ENCODE results near the gene THSD7B. TPM values are rescaled to one million over a fixed set of nuclear protein-coding genes. Genes with fewer than 3 reads are reported as not detected.

Gene THSD7B
- total RNA-seq, 4 donors from 2014 or later, result 0.12 to 1.1 (median 0.39) TPM

DNA sequence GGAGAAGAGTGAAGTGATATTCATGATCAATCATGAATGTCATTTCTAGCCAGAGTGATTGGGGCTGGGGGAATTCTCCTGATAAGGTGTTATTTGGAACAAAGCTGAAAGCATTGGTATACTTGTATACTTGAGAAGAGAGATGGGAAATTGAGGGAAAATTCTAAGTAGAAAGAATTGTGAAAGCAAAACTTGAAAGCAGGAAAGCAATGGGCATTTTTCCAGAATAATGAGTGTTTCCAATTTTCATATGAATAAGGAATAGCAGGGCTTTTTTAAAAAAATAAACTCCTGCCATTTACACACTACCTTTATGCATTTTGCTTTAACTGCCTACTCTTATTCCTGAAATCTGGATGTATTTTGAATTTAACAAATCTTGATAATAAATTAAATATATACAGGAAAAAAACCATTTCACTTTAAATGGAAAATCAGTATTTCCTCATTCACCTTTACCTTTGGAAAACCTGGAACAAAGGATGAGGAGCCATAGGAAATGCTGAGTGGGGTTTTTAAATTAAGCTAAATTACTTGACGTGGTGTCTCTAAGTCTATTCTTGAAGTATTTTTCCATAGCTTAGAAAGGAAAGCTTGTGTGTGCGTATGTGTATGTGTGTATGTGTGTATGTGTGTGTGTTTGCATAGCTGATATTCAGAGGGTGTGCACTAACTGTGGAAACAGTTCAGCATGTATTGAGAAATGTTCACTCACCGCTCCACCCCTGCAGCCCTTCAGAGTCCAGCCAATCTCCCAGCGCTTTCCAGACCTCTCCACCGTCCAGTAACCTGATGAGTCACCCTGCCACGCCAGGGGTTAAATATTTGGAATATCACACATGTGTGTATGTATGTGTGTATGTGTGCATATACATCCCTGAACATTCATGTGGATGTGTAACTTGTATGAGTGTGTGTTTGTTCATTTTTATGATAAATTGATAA lies 427.3 kb downstream of the THSD7B start:
- Histone ChIP-seq H3K9me3 (no peaks in the 10 kb centered on the region), H3K36me3 (no peaks in the 10 kb centered on the region), H3K27me3 (no peaks in the 10 kb centered on the region), H3K4me1 (no peaks in the 10 kb centered on the region), H3K4me3 (no peak overlapping the region), H3K27ac (no peak overlapping the region)
- TF ChIP-seq EP300 (IDR thresholded peaks at IDR 0.05) (no peak), POLR2A (IDR thresholded peaks at IDR 0.05) (no peak), POLR2AphosphoS5 (IDR thresholded peaks at IDR 0.05) (no peak)
- TF ChIP-seq, protein P1, sequence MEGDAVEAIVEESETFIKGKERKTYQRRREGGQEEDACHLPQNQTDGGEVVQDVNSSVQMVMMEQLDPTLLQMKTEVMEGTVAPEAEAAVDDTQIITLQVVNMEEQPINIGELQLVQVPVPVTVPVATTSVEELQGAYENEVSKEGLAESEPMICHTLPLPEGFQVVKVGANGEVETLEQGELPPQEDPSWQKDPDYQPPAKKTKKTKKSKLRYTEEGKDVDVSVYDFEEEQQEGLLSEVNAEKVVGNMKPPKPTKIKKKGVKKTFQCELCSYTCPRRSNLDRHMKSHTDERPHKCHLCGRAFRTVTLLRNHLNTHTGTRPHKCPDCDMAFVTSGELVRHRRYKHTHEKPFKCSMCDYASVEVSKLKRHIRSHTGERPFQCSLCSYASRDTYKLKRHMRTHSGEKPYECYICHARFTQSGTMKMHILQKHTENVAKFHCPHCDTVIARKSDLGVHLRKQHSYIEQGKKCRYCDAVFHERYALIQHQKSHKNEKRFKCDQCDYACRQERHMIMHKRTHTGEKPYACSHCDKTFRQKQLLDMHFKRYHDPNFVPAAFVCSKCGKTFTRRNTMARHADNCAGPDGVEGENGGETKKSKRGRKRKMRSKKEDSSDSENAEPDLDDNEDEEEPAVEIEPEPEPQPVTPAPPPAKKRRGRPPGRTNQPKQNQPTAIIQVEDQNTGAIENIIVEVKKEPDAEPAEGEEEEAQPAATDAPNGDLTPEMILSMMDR (IDR thresholded peaks at IDR 0.05), result no peak
- no peak for ATAC-seq
- WGBS, 2 donors (ENCODE audit: low coverage in 1 of 2), result 82 to 90% methylated on average over 4 to 6 of the region's 6 CpGs

DNA sequence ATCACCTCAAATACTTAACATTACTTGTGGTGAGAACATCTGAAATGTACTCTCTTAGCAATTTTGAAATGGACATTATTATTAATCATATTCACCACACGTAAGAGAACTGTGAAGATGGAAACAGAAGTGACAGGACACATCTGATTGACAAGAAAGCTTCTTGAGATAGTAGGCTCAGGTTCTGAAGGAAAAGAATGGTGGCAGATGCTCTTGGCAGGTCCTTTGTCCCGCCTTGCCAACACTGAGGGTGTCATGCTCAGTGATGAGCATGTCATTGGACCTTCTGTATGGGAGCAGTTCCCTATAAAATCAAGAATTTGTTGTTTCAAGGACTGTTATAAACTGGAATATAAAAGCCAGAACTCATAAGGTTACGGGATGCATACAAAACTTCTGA lies 428.1 kb downstream of the THSD7B start:
- Histone ChIP-seq H3K27me3 (no peaks in the 10 kb centered on the region), H3K36me3 (no peaks in the 10 kb centered on the region), H3K9me3 (no peaks in the 10 kb centered on the region), H3K4me1 (no peaks in the 10 kb centered on the region), H3K27ac (no peak overlapping the region), H3K4me3 (no peak overlapping the region)
- TF ChIP-seq, protein P1 (IDR thresholded peaks at IDR 0.05), result no peak
- TF ChIP-seq EP300 (IDR thresholded peaks at IDR 0.05), result no peak
- no peak for TF ChIP-seq POLR2AphosphoS5 (IDR thresholded peaks at IDR 0.05)
- TF ChIP-seq POLR2A (IDR thresholded peaks at IDR 0.05), result no peak
- 93 to 94% methylated on average over 3 of the region's 3 CpGs for WGBS, 2 donors (ENCODE audit: low coverage in 1 of 2)
- ATAC-seq, result no peak

DNA sequence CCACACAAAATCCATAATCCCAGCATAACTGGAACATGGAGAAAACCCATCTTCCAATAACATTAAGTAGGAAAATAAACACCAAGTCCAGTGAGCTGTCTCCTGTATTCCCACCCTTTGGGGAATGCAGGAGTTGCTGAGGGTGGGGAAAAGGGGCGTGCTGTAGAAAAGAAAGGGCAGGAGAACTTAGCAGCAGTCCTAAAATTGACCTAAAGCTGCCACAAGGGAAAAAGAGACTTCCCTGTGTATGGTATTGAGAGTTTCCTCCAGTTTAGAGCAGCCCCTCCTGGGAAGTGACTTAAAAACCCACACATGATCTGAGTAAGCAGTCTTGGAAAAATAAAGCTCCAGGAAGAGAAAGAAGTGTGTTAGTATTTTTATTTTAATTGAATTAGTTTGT lies 428.8 kb downstream of the THSD7B start:
- TF ChIP-seq POLR2AphosphoS5 (IDR thresholded peaks at IDR 0.05) (no peak), POLR2A (IDR thresholded peaks at IDR 0.05) (no peak), EP300 (IDR thresholded peaks at IDR 0.05) (no peak)
- TF ChIP-seq, protein P1 (IDR thresholded peaks at IDR 0.05), result no peak
- Histone ChIP-seq H3K4me1 (no peaks in the 10 kb centered on the region), H3K27me3 (no peaks in the 10 kb centered on the region), H3K9me3 (no peaks in the 10 kb centered on the region), H3K27ac (no peak overlapping the region), H3K36me3 (no peaks in the 10 kb centered on the region), H3K4me3 (no peak overlapping the region)
- no peak for ATAC-seq
- 20 to 38% methylated on average over 1 of the region's 1 CpG for WGBS, 2 donors (ENCODE audit: low coverage in 1 of 2)

DNA sequence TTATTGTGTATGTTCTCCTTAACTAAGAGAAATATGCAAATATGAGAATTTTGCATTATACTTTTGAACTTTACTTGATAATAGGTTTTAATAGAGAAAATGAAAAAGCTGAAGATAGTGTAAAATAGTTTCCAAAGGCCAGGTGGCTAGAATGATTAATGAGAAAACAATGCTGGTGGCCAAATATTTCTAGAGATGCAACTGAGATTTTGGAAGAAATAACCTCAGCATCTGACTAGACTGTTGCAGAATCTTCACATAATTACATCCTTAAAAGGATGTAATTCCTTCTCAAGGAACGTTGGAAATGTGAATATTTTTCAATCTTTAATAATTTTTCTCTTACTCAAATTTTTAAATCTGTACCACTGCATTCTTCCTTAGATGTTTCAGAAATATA lies 434.4 kb downstream of the THSD7B start:
- WGBS, 2 donors (ENCODE audit: low coverage in 1 of 2), result 29 to 70% methylated on average over 1 of the region's 1 CpG
- no peak overlapping the region for H3K27ac ChIP-seq
- H3K9me3 ChIP-seq, result no peaks in the 10 kb centered on the region
- H3K4me3 ChIP-seq, result no peak overlapping the region
- TF ChIP-seq POLR2AphosphoS5 (IDR thresholded peaks at IDR 0.05) (no peak), POLR2A (IDR thresholded peaks at IDR 0.05) (no peak), EP300 (IDR thresholded peaks at IDR 0.05) (no peak)
- TF ChIP-seq, protein P1 (IDR thresholded peaks at IDR 0.05), result no peak
- no peak for ATAC-seq
- H3K4me1 ChIP-seq, result no peaks in the 10 kb centered on the region
- H3K36me3 ChIP-seq, result no peaks in the 10 kb centered on the region
- no peaks in the 10 kb centered on the region for H3K27me3 ChIP-seq

DNA sequence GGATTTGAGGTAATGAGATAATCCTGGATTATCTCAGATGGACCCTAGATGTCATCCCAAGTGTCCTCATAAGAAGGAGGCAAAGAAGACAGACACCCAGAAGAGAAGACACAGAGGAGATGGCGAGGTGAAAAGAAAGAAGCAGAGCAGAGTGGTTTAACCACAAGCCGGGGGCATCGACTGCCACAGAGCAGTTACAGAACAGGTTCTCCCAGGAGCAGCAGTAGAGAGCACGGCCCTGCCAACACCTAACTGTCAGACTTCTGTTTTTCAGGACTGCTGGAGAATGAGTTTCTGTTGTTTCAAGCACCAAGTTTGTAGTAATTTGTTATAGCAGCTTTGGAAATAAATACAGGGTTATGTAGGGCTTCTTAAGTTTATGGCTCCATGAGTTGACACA lies 437.0 kb downstream of the THSD7B start:
- Histone ChIP-seq H3K36me3 (no peaks in the 10 kb centered on the region), H3K9me3 (no peaks in the 10 kb centered on the region), H3K27me3 (no peaks in the 10 kb centered on the region), H3K4me1 (no peaks in the 10 kb centered on the region), H3K4me3 (no peak overlapping the region), H3K27ac (no peak overlapping the region)
- 69 to 76% methylated on average over 4 of the region's 4 CpGs for WGBS, 2 donors (ENCODE audit: low coverage in 1 of 2)
- no peak for TF ChIP-seq POLR2A (IDR thresholded peaks at IDR 0.05)
- no peak for TF ChIP-seq POLR2AphosphoS5 (IDR thresholded peaks at IDR 0.05)
- no peak for TF ChIP-seq EP300 (IDR thresholded peaks at IDR 0.05)
- TF ChIP-seq, protein P1 (IDR thresholded peaks at IDR 0.05), result no peak
- no peak for ATAC-seq
